PC-3 (cell line): Measurements from ENCODE around the gene BPIFB2. TPM values are rescaled to one million over a fixed set of nuclear protein-coding genes. Genes with fewer than 3 reads are reported as not detected.

Experiments
- ATAC-seq: fragments of 200-7000 bp; cut with Tn5 transposase; 2 replicates; pipeline ENCODE4 v1.9.1; 2020; ENCODE audit warnings: mild to moderate bottlenecking, moderate library complexity
- BruUV-seq: library from RNA; stranded (reverse); fragments of 400-500 nt; replicated peaks from 2 replicates; lab custom pipeline; 2021; lab: Mats Ljungman, UMichigan
- CTCF ChIA-PET: fragments of 300-600 bp; sonication (Branson Sonifier 250); formaldehyde crosslinking; loops from one replicate; lab custom pipeline; 2022; ENCODE audit warnings: antibody characterized with exemption; lab: Charles Lee
- POLR2A ChIA-PET: fragments of 300-600 bp; sonication (Branson Sonifier 250); formaldehyde crosslinking; loops from one replicate; lab custom pipeline; 2022; ENCODE audit warnings: antibody characterized with exemption; ENCODE audit not compliant: unreplicated experiment; lab: Charles Lee
- DNase-seq: peaks from one replicate; pipeline ENCODE4 v3.0.0-alpha.2; 2015
- H2AFZ ChIP-seq: fragments of 300-600 bp; sonication (generic); 2 replicates; pipeline ENCODE4 v1.6.0; 2016; ENCODE audit warnings: antibody characterized with exemption, low read length
- H3F3A ChIP-seq: fragments of 300-600 bp; sonication (generic); one replicate; pipeline ENCODE4 v1.6.0; 2017; ENCODE audit warnings: antibody characterized with exemption, low read length, control low read depth, mild to moderate bottlenecking; ENCODE audit not compliant: unreplicated experiment
- H3K27ac ChIP-seq: fragments of 300-600 bp; sonication (generic); 2 replicates; pipeline ENCODE4 v1.5.1; 2016; ENCODE audit warnings: mild to moderate bottlenecking, low read length
- H3K27me3 ChIP-seq: fragments of 300-600 bp; sonication (generic); 2 replicates; pipeline ENCODE4 v1.6.1; 2016; ENCODE audit warnings: low read length, mixed read lengths
- H3K36me3 ChIP-seq: fragments of 300-600 bp; sonication (generic); 2 replicates; pipeline ENCODE4 v1.6.1; 2016; ENCODE audit warnings: low read depth, mixed run types, low read length, mixed read lengths
- H3K4me1 ChIP-seq: fragments of 300-600 bp; sonication (generic); 2 replicates; pipeline ENCODE4 v1.5.1; 2016; ENCODE audit warnings: low read length; ENCODE audit not compliant: insufficient read depth
- H3K4me2 ChIP-seq: fragments of 300-600 bp; sonication (generic); 2 replicates; pipeline ENCODE4 v1.6.0; 2016; ENCODE audit warnings: low read length
- H3K4me3 ChIP-seq: fragments of 300-600 bp; sonication (generic); 2 replicates; pipeline ENCODE4 v1.5.1; 2016; ENCODE audit warnings: mild to moderate bottlenecking, low read length, mixed read lengths
- H3K79me2 ChIP-seq: fragments of 300-600 bp; sonication (generic); 2 replicates; pipeline ENCODE4 v1.6.1; 2017; ENCODE audit warnings: low read length, mixed read lengths
- H3K9ac ChIP-seq: fragments of 300-600 bp; sonication (generic); 2 replicates; pipeline ENCODE4 v1.6.0; 2016; ENCODE audit warnings: mild to moderate bottlenecking, low read length
- H3K9me2 ChIP-seq: fragments of 300-600 bp; sonication (generic); replicated peaks from 2 replicates; pipeline ENCODE4 v1.6.1; 2016; ENCODE audit warnings: mixed run types, low read length, mixed read lengths
- H3K9me3 ChIP-seq: fragments of 300-600 bp; sonication (generic); 2 replicates; pipeline ENCODE4 v1.6.1; 2016; ENCODE audit warnings: low read length, mixed read lengths
- H4K20me1 ChIP-seq: fragments of 300-600 bp; sonication (generic); 2 replicates; pipeline ENCODE4 v1.6.1; 2016; ENCODE audit warnings: low read length, mixed read lengths
- EZH2 ChIP-seq: fragments of 300-600 bp; sonication (generic); IDR thresholded peaks from one replicate; pipeline ENCODE4 v1.6.1; 2017; ENCODE audit warnings: antibody characterized with exemption, mild to moderate bottlenecking, low read length; ENCODE audit not compliant: unreplicated experiment
- EZH2phosphoT487 ChIP-seq: fragments of 300-600 bp; sonication (generic); IDR thresholded peaks from 2 replicates; pipeline ENCODE4 v1.6.1; 2018; ENCODE audit warnings: mild to moderate bottlenecking, antibody characterized with exemption, low read length, borderline replicate concordance
- intact Hi-C: fragments of 100-400 bp; cut with micrococcal nuclease; formaldehyde crosslinking; loops from 2 replicates; pipeline ENCODE4 v1.9.0; 2023
- total RNA-seq: library from RNA; depleted of rRNA; stranded (reverse); fragments of >200 nt; gene quantifications from 2 replicates; pipeline ENCODE4 v1.2.3, GENCODE V29; 2014
- TF ChIP-seq, protein P1 (sequence below): fragments of 300-600 bp; sonication (generic); conservative IDR thresholded peaks from 2 replicates; pipeline ENCODE4 v1.5.1; 2017; ENCODE audit warnings: antibody characterized with exemption, low read depth, mild to moderate bottlenecking, low read length

The BPIFB2 gene
- total RNA-seq, 1 experiment from 2014 or later, result not detected

DNA sequence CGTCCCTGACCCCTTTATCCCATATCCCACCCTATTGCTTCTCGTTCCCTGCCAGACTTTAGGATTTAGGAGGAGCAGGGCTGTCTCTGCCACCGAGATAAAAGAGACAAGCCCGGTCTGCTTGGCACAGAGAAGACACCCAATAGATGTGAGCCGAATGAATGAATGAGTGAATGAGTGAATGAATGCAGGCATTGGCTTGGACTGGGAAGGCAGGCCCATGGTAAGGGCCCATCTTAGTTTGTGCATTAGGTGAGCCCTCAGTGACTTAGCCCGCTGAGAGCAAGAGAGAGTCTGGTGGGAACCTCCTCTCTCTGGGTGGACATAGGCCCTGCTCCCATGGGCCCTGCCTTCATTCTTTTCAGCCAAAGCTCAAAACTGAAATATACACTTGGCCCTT, 23.1 kb downstream of the BPIFB2 start:
- Histone ChIP-seq H3K9ac (no peak overlapping the region), H3K4me1 (no peaks in the 10 kb centered on the region), H3K4me3 (no peak overlapping the region), H3F3A (no peaks in the 10 kb centered on the region), H4K20me1 (no peaks in the 10 kb centered on the region), H3K9me3 (no peaks in the 10 kb centered on the region), H3K27me3 (peaks cover 34% of the 10 kb centered on the region; the same call in 1 of the 2 replicates), H3K9me2 (no peaks in the 10 kb centered on the region), H2AFZ (no peak overlapping the region), H3K27ac (no peak overlapping the region), H3K4me2 (no peak overlapping the region), H3K36me3 (no peaks in the 10 kb centered on the region), H3K79me2 (no peaks in the 10 kb centered on the region)
- TF ChIP-seq, protein P1, sequence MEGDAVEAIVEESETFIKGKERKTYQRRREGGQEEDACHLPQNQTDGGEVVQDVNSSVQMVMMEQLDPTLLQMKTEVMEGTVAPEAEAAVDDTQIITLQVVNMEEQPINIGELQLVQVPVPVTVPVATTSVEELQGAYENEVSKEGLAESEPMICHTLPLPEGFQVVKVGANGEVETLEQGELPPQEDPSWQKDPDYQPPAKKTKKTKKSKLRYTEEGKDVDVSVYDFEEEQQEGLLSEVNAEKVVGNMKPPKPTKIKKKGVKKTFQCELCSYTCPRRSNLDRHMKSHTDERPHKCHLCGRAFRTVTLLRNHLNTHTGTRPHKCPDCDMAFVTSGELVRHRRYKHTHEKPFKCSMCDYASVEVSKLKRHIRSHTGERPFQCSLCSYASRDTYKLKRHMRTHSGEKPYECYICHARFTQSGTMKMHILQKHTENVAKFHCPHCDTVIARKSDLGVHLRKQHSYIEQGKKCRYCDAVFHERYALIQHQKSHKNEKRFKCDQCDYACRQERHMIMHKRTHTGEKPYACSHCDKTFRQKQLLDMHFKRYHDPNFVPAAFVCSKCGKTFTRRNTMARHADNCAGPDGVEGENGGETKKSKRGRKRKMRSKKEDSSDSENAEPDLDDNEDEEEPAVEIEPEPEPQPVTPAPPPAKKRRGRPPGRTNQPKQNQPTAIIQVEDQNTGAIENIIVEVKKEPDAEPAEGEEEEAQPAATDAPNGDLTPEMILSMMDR, result no peak
- TF ChIP-seq EZH2phosphoT487 (no peak), EZH2 (no peak)
- intact Hi-C loops, result no loop called here
- CTCF ChIA-PET, result no interaction called here
- ATAC-seq (no peak), DNase-seq (no peak)
- no TSS peak for BruUV-seq
- POLR2A ChIA-PET, result no interaction called here

DNA sequence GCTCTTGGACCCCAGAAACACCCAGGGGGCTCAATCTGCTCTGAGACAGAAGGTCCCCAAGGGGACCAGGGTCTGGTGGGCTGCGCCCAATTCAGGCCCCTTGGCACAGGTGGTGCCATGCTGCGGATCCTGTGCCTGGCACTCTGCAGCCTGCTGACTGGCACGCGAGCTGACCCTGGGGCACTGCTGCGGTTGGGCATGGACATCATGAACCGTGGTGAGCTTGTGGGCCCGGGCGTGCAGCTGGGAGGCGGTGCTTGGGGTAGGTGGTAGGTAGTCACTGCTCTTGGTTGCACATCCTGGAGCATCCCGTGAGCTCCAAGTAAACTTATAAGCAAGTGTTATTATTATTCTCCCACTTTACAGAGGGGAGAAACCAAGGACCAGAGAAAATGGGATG, 24.0 kb downstream of the BPIFB2 start, which contains the start of gene BPIFB6:
BPIFB6 (plus strand) TSS at position 118 of the 400 bp plus-strand sequence; CDS start at position 118, 0 bp downstream.
- Histone ChIP-seq H3K79me2 (no peaks in the 10 kb centered on the region), H3K9me3 (no peaks in the 10 kb centered on the region), H3K27me3 (peaks cover 39% of the 10 kb centered on the region), H3F3A (no peaks in the 10 kb centered on the region), H3K9me2 (no peaks in the 10 kb centered on the region), H3K4me1 (no peaks in the 10 kb centered on the region), H3K9ac (no peak within 1 kb of the TSS), H2AFZ (no peak within 1 kb of the TSS), H3K36me3 (no peaks in the 10 kb centered on the region), H4K20me1 (no peaks in the 10 kb centered on the region), H3K27ac (no peak within 1 kb of the TSS), H3K4me3 (no peak within 1 kb of the TSS), H3K4me2 (no peak within 1 kb of the TSS)
- no peak for TF ChIP-seq EZH2
- TF ChIP-seq, protein P1, result no peak
- TF ChIP-seq EZH2phosphoT487, result no peak
- ChIA-PET CTCF (no interaction called here), POLR2A (no interaction called here)
- DNase-seq (no peak), ATAC-seq (no peak)
- intact Hi-C loops, result no loop called here
- BruUV-seq, result no TSS peak

DNA sequence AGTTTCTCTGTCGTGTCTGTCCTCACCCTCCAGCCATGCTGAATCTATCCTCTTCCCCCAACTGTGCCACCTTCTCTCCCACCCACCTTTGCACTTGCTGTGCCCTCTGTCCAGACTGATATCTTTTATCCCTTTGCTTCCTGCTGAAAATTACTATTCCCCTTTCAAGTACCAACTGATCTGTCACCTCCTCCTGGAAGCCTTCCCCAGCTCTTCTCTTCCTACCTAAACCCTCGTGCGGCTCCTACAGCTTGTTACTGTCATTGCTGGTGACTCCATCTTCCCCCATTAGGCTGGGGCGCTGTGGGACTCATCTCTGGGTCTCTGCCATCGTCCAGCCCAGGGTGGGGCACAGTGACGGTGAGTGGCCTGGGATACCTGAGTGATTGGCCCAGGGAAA, 25.1 kb downstream of the BPIFB2 start:
- no peak overlapping the region for H3K4me3 ChIP-seq

More for the DNA sequence above, 25.1 kb downstream of the BPIFB2 start:
- POLR2A ChIA-PET, result no interaction called here
- H3K9me3 ChIP-seq, result no peaks in the 10 kb centered on the region
- no peak overlapping the region for H2AFZ ChIP-seq
- H3K36me3 ChIP-seq, result no peaks in the 10 kb centered on the region
- H4K20me1 ChIP-seq, result no peaks in the 10 kb centered on the region
- DNase-seq, result no peak
- peaks cover 44% of the 10 kb centered on the region for H3K27me3 ChIP-seq
- H3K79me2 ChIP-seq, result no peaks in the 10 kb centered on the region
- no peak overlapping the region for H3K4me2 ChIP-seq
- H3K27ac ChIP-seq, result no peak overlapping the region
- CTCF ChIA-PET, result no interaction called here
- H3F3A ChIP-seq, result no peaks in the 10 kb centered on the region
- intact Hi-C loops, result no loop called here
- TF ChIP-seq EZH2 (no peak), EZH2phosphoT487 (no peak)
- TF ChIP-seq, protein P1, result no peak
- no peaks in the 10 kb centered on the region for H3K4me1 ChIP-seq
- H3K9me2 ChIP-seq, result no peaks in the 10 kb centered on the region
- no peak for ATAC-seq
- no TSS peak for BruUV-seq
- H3K9ac ChIP-seq, result no peak overlapping the region
